Heart left ventricle (tissue), 16 donors: ENCODE measurements around the gene NMNAT3. TPM values are rescaled to one million over a fixed set of nuclear protein-coding genes. Genes with fewer than 3 reads are reported as not detected.

Experiments
- ATAC-seq, 4 donors: fragments of 200-7000 bp; cut with Tn5 transposase; one replicate each; pipeline ENCODE4 v1.9.1; 2020 to 2022; ENCODE audit warnings: moderate library complexity in 4 of 4, mild to moderate bottlenecking in 3 of 4, moderate number of reproducible peaks in 1 of 4
- DNase-seq, 5 donors: peaks; one replicate each; pipeline ENCODE4 v3.0.0-alpha.2; 2020
- H3K27ac ChIP-seq, 12 donors: fragments of 200-600 bp; sonication (generic) in 4 of 12; one replicate each; pipeline versions ENCODE4 v1.5.0 to v1.8.0; 2016 to 2022; ENCODE audit warnings: mild to moderate bottlenecking in 2 of 12
- H3K27me3 ChIP-seq, 9 donors: fragments of 200-600 bp; sonication (generic) in 2 of 9; one replicate each; pipeline versions ENCODE4 v1.5.1 to v1.8.0; 2016 to 2022; ENCODE audit warnings: mild to moderate bottlenecking in 3 of 9
- H3K36me3 ChIP-seq, 9 donors: fragments of 200-600 bp; sonication (generic) in 2 of 9; one replicate each; pipeline versions ENCODE4 v1.5.0 to v1.8.0; 2018 to 2022; ENCODE audit warnings: mild to moderate bottlenecking in 2 of 9
- H3K4me1 ChIP-seq, 12 donors: fragments of 200-600 bp; sonication (generic) in 4 of 12; one replicate each; pipeline versions ENCODE4 v1.5.0 to v1.8.0; 2016 to 2022; ENCODE audit warnings: mild to moderate bottlenecking in 3 of 12
- H3K4me3 ChIP-seq, 12 donors: fragments of 200-600 bp; sonication (generic) in 4 of 12; one replicate each; pipeline versions ENCODE4 v1.5.0 to v1.8.0; 2017 to 2022; ENCODE audit warnings: mild to moderate bottlenecking in 9 of 12, moderate library complexity in 4 of 12
- H3K9me3 ChIP-seq, 12 donors: fragments of 200-600 bp; sonication (generic) in 4 of 12; one replicate each; pipeline versions ENCODE4 v1.5.0 to v1.8.0; 2016 to 2022; ENCODE audit warnings: mild to moderate bottlenecking in 1 of 12
- POLR2A ChIP-seq, 2 donors: fragments of 450-650 bp; IDR thresholded peaks; one replicate each; pipeline ENCODE4 v1.6.1; 2017; ENCODE audit warnings: antibody characterized with exemption in 2 of 2, mild to moderate bottlenecking in 2 of 2, moderate library complexity in 2 of 2
- WGBS, 4 donors: extraction: QIAGEN DNeasy Blood & Tissue Kit in 2 of 4; methylation state at CpG; one replicate each; pipeline versions ENCODE4 v1.1.5 to v1.1.7; 2013 to 2018; 5-methylcytosine and 5-hydroxymethylcytosine counted together
- intact Hi-C, 10 donors: fragments of 100-400 bp; cut with DNase I; formaldehyde crosslinking; loops; one replicate each; pipeline versions ENCODE4 v1.11.1 to v1.14.2; 2022
- polyA plus RNA-seq, 2 donors: library from polyadenylated mRNA; stranded (reverse); fragments of 200-250 nt; gene quantifications; one replicate each; pipeline ENCODE4 v1.2.3, GENCODE V29; 2013
- total RNA-seq, 9 donors: library from RNA; depleted of rRNA in 2 of 9; stranded (reverse); fragments of >200 nt in 2 of 9; fragmentation: NEBNext Ultra II Directional in 3 of 9; extraction: Animal tissue kit (Norgen Biotek cat#: 25700) in 3 of 9; gene quantifications; one replicate each; pipeline versions ENCODE4 v1.1.0 to v1.2.4, GENCODE V29; 2016 to 2023
- TF ChIP-seq, protein P1 (sequence below), 12 donors: fragments of 200-600 bp; sonication (generic) in 4 of 12; IDR thresholded peaks; one replicate each; pipeline versions ENCODE4 v1.5.0 to v1.8.0; 2018 to 2022; ENCODE audit warnings: antibody characterized with exemption in 12 of 12, mild to moderate bottlenecking in 5 of 12
- donor health status: ischemic (EF 13 %, LVEDD 7.1; RV severe dilation, severe dysfunction).
- donor health status: healthy with polysubstance abuse.
- donor health status: DM: no; HTN: yes; CAD: no.
- donor health status: DM: no; HTN: no; CAD: no.
- donor health status: ischemic (EF 25% LVEDD 6.9; RV normal size, moderate dysfunction).
- donor health status: ischemic (EF 25% LVEDD 5.7; RV mildly dilated, moderate dysfunction).
- donor health status: healthy.
- donor health status: DM: yes; HTN: yes; CAD: no.
- donor health status: ischemic (EF 35%, LVEDD 5.7; RV mildly dilated, moderate dysfunction).
- donor health status: nonischemic (EF 11% LVEDD 7.7; RV severe dilation, severe dysfunction).
- donor health status: DM: yes; HTN: yes; CAD: no.
- donor health status: PGD.
- donor health status: ischemic (EF 29% LVEDD 5.4; RV normal size, mild dysfunction).
- donor health status: nonischemic (EF 23%, LVEDD 6.1; RV moderate dilation, normal function).

NMNAT3 gene
- total and polyA plus RNA-seq, 11 donors: 6.5 to 15.4 (median 11.0) TPM

DNA sequence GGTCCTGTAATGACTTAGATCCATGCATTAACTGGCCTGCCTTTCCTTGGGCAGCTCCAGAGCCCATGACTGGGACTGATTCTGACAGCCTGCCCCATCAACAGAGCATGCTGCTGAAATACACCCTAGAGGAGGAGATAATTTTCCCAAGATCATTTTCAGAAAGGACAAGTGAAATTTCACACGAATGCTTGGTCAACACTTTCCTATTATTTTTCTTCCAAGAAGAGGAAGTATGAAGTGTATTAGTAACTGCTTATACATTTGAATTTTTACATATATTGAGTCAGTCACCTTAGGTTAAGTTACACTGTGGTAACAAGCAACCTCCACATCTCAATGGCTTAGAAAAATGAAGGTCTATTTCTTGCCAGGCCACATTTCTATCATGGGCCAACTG is 9.7 kb upstream of the NMNAT3 start:
- WGBS, 4 donors: 76 to 78% (median 78%) methylated on average over 1 of the region's 1 CpG

GRCh38 chr3:139686624-139687023 is 8.9 kb upstream of the NMNAT3 start:
- no peak overlapping the region for H3K27ac ChIP-seq
- DNase-seq (no peak), ATAC-seq (no peak)
- H3K27me3 ChIP-seq: no peaks in the 10 kb centered on the region
- H3K4me1 ChIP-seq: peaks cover 0 to 11% (median 0%) of the 10 kb centered on the region in 12 donors
- no peaks in the 10 kb centered on the region for H3K36me3 ChIP-seq
- WGBS, 4 donors: 63 to 82% (median 80%) methylated on average over 3 of the region's 3 CpGs
- H3K4me3 ChIP-seq: no peak overlapping the region
- peaks cover 0 to 4% (median 0%) of the 10 kb centered on the region in 12 donors for H3K9me3 ChIP-seq
- TF ChIP-seq, protein P1, sequence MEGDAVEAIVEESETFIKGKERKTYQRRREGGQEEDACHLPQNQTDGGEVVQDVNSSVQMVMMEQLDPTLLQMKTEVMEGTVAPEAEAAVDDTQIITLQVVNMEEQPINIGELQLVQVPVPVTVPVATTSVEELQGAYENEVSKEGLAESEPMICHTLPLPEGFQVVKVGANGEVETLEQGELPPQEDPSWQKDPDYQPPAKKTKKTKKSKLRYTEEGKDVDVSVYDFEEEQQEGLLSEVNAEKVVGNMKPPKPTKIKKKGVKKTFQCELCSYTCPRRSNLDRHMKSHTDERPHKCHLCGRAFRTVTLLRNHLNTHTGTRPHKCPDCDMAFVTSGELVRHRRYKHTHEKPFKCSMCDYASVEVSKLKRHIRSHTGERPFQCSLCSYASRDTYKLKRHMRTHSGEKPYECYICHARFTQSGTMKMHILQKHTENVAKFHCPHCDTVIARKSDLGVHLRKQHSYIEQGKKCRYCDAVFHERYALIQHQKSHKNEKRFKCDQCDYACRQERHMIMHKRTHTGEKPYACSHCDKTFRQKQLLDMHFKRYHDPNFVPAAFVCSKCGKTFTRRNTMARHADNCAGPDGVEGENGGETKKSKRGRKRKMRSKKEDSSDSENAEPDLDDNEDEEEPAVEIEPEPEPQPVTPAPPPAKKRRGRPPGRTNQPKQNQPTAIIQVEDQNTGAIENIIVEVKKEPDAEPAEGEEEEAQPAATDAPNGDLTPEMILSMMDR (IDR thresholded peaks at IDR 0.05): no peak
- TF ChIP-seq POLR2A (IDR thresholded peaks at IDR 0.05): no peak
- intact Hi-C loops: no loop called here

More for the DNA sequence above, 9.7 kb upstream of the NMNAT3 start:
- DNase-seq (no peak), ATAC-seq (no peak)
- intact Hi-C loops: no loop called here
- Histone ChIP-seq H3K27ac (no peak overlapping the region), H3K4me1 (peaks cover 0 to 11% (median 0%) of the 10 kb centered on the region in 12 donors), H3K36me3 (no peaks in the 10 kb centered on the region), H3K27me3 (no peaks in the 10 kb centered on the region), H3K4me3 (no peak overlapping the region), H3K9me3 (peaks cover 0 to 4% (median 0%) of the 10 kb centered on the region in 12 donors)
- TF ChIP-seq POLR2A (IDR thresholded peaks at IDR 0.05): no peak
- TF ChIP-seq, protein P1 (IDR thresholded peaks at IDR 0.05): no peak

GRCh38 chr3:139686206-139686605 is 8.4 kb upstream of the NMNAT3 start:
- intact Hi-C loops: no loop called here
- no peak overlapping the region for H3K4me3 ChIP-seq
- no peak overlapping the region for H3K27ac ChIP-seq
- DNase-seq (no peak), ATAC-seq (no peak)
- TF ChIP-seq, protein P1 (IDR thresholded peaks at IDR 0.05): no peak
- TF ChIP-seq POLR2A (IDR thresholded peaks at IDR 0.05): no peak
- H3K9me3 ChIP-seq: peaks cover 0 to 4% (median 0%) of the 10 kb centered on the region in 12 donors
- no peaks in the 10 kb centered on the region for H3K36me3 ChIP-seq
- H3K27me3 ChIP-seq: no peaks in the 10 kb centered on the region
- H3K4me1 ChIP-seq: peaks cover 0 to 11% (median 0%) of the 10 kb centered on the region in 12 donors
- WGBS, 4 donors: 72 to 90% (median 75%) methylated on average over 3 of the region's 3 CpGs

GRCh38 chr3:139679220-139679775 is 1.5 kb upstream of the NMNAT3 start:
- no peaks in the 10 kb centered on the region for H3K36me3 ChIP-seq
- no peak for ATAC-seq
- H3K9me3 ChIP-seq: no peaks in the 10 kb centered on the region
- 82 to 92% (median 87%) methylated on average over 5 of the region's 5 CpGs for WGBS, 4 donors
- no peak for DNase-seq
- H3K27ac ChIP-seq: no peak overlapping the region
- intact Hi-C loops: loop anchor here in 1 of 10 donors (10.0 kb wide), 1 partner anchor 144 kb away; the partner anchor contains the start of gene RBP1
- TF ChIP-seq, protein P1 (IDR thresholded peaks at IDR 0.05): no peak
- TF ChIP-seq POLR2A (IDR thresholded peaks at IDR 0.05): no peak
- no peaks in the 10 kb centered on the region for H3K27me3 ChIP-seq
- H3K4me3 ChIP-seq: no peak overlapping the region
- H3K4me1 ChIP-seq: peaks cover 0 to 17% (median 6%) of the 10 kb centered on the region in 12 donors
